Stomach (tissue), 4 donors: ENCODE measurements around the gene COL4A2.

Source experiments
- EP300 ChIP-seq: sonication (generic); formaldehyde crosslinking; IDR thresholded peaks from one replicate; pipeline ENCODE4 v1.6.1; 2017; ENCODE audit warnings: antibody characterized with exemption
- POLR2AphosphoS5 ChIP-seq, 3 donors: sonication (generic); formaldehyde crosslinking; IDR thresholded peaks; one replicate each; pipeline ENCODE4 v1.6.1; 2016; ENCODE audit warnings: antibody characterized with exemption in 3 of 3
- TF ChIP-seq, protein P1 (sequence below), 7 experiments: fragments of 450-650 bp in 4 of 7; fragments of 200-600 bp in 3 of 7; sonication (generic) in 3 of 7; IDR thresholded peaks; one replicate each; pipeline ENCODE4 v1.5.1; 2016 to 2019; ENCODE audit warnings: antibody characterized with exemption in 7 of 7, control low read depth in 2 of 7, mild to moderate bottlenecking in 1 of 7

DNA sequence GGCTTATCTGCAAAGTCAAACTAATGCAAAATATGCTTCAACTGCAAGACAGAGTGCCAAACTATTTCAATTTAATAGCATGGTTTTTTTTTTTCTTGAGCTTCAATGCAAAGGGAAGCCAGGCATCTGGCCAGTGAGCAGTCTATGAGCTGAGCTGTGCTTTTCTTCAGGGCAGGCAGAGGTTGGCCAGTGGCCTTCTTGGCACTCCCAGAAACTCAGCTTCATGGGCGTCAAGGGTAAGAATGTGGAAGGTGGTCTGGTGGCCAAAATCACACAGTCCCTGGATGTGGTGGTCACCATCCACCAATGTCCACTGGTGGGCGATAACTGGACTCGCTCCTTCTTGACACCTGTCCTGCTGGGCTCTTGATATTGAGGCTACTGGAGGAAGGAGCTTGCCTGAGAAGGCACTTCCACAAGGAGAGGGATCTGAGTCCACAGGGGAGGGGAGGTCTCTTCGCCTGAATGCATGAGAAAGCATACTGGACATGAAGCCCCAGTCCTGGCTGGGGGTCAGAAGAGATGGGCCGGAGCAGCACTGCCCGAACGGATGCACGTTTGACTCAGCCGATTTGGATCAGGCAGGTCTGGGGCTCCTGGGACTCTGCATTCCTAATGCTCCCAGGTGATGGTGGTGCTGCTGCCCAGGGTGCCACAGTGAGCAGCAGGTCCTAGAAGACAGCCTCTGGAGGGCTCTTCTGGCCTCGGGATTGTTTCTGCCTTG lies 17.1 kb downstream of the COL4A2 start:
- TF ChIP-seq, protein P1, sequence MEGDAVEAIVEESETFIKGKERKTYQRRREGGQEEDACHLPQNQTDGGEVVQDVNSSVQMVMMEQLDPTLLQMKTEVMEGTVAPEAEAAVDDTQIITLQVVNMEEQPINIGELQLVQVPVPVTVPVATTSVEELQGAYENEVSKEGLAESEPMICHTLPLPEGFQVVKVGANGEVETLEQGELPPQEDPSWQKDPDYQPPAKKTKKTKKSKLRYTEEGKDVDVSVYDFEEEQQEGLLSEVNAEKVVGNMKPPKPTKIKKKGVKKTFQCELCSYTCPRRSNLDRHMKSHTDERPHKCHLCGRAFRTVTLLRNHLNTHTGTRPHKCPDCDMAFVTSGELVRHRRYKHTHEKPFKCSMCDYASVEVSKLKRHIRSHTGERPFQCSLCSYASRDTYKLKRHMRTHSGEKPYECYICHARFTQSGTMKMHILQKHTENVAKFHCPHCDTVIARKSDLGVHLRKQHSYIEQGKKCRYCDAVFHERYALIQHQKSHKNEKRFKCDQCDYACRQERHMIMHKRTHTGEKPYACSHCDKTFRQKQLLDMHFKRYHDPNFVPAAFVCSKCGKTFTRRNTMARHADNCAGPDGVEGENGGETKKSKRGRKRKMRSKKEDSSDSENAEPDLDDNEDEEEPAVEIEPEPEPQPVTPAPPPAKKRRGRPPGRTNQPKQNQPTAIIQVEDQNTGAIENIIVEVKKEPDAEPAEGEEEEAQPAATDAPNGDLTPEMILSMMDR (IDR thresholded peaks at IDR 0.05) = no peak
- TF ChIP-seq EP300 = no peak
- no peak for TF ChIP-seq POLR2AphosphoS5 (IDR thresholded peaks at IDR 0.05)
